HCT116 (cell line): ENCODE results near the gene ECE2. TPM values are rescaled to one million over a fixed set of nuclear protein-coding genes. Genes with fewer than 3 reads are reported as not detected.
A peak's percentile ranks its signal among the peaks of the same experiment; 100 is the strongest.

Experiments
- ATAC-seq: fragments of 200-7000 bp; cut with Tn5 transposase; 2 replicates; pipeline ENCODE4 v1.9.1; 2020; ENCODE audit warnings: mild to moderate bottlenecking, moderate library complexity
- BruUV-seq: library from RNA; stranded (reverse); fragments of 400-500 nt; replicated peaks from 2 replicates; lab custom pipeline; 2021; lab: Mats Ljungman, UMichigan
- CTCF ChIA-PET: fragments of 300-600 bp; sonication (Branson Sonifier 250); formaldehyde crosslinking; loops from one replicate; lab custom pipeline; 2021; ENCODE audit warnings: antibody characterized with exemption; lab: Charles Lee
- POLR2A ChIA-PET: fragments of 300-600, 350-600 bp; sonication (Branson Sonifier 250); formaldehyde crosslinking; loops from one replicate; lab custom pipeline; 2021; ENCODE audit warnings: antibody characterized with exemption; lab: Charles Lee
- RAD21 ChIA-PET, 2 experiments: fragments of 300-600 bp; sonication (Branson Sonifier 250); formaldehyde crosslinking; loops; one replicate each; lab custom pipeline; 2023; ENCODE audit warnings: low total read pairs in 2 of 2; ENCODE audit not compliant: uncharacterized antibody in 2 of 2, unreplicated experiment in 2 of 2, low non-redundant PET in 1 of 2; lab: Charles Lee
- DNase-seq: peaks from one replicate; pipeline ENCODE4 v3.0.0-alpha.2; 2010; ENCODE audit warnings: low read depth, low spot score
- H2AFZ ChIP-seq: fragments of 200-600 bp; shearing (Covaris generic), sonication (generic); 2 replicates; pipeline ENCODE4 v1.6.1; 2017; ENCODE audit warnings: low read depth, mixed run types, mixed read lengths, antibody characterized with exemption, low read length; ENCODE audit not compliant: poor library complexity, severe bottlenecking
- H3K27ac ChIP-seq: 2 replicates; pipeline ENCODE4 v1.5.1; 2012; ENCODE audit warnings: low read depth, low read length
- H3K27me3 ChIP-seq: fragments of 200-600 bp; sonication (generic); 2 replicates; pipeline ENCODE4 v1.6.1; 2016; ENCODE audit warnings: mixed run types, low read length, mixed read lengths; ENCODE audit not compliant: insufficient read depth
- H3K36me3 ChIP-seq, 2 experiments: fragments of 200-500 bp in 1 of 2; fragments of 200-600 bp in 1 of 2; sonication (Bioruptor generic) in 1 of 2; sonication (generic) in 1 of 2; 2 replicates each; pipeline versions ENCODE4 v1.5.1 to v1.6.1; 2014 to 2016; ENCODE audit warnings: low read length in 2 of 2, inconsistent platforms in 1 of 2, mixed read lengths in 1 of 2, mixed run types in 1 of 2; ENCODE audit not compliant: insufficient read depth in 2 of 2, control insufficient read depth in 1 of 2
- H3K4me1 ChIP-seq, 2 experiments: fragments of 200-600 bp in 1 of 2; sonication (generic) in 1 of 2; 2 replicates each; pipeline versions ENCODE4 v1.5.1 to v1.6.1; 2012 to 2017; ENCODE audit warnings: low read length in 2 of 2, inconsistent platforms in 1 of 2, mild to moderate bottlenecking in 1 of 2, mixed read lengths in 1 of 2, mixed run types in 1 of 2, moderate library complexity in 1 of 2; ENCODE audit not compliant: insufficient read depth in 2 of 2, control insufficient read depth in 1 of 2
- H3K4me2 ChIP-seq: fragments of 200-600 bp; sonication (generic); 2 replicates; pipeline ENCODE4 v1.6.1; 2017; ENCODE audit warnings: mixed run types, low read length, mixed read lengths
- H3K4me3 ChIP-seq, 2 experiments: fragments of 200-600 bp in 1 of 2; sonication (generic) in 1 of 2; replicated peaks in 1 of 2; 2 replicates each; pipeline ENCODE4 v1.5.1; 2011 to 2016; ENCODE audit warnings: low read length in 2 of 2, control low read depth in 1 of 2, low read depth in 1 of 2, mild to moderate bottlenecking in 1 of 2, mixed read lengths in 1 of 2, mixed run types in 1 of 2
- H3K79me2 ChIP-seq: fragments of 200-600 bp; sonication (generic); 2 replicates; pipeline ENCODE4 v1.6.1; 2017; ENCODE audit warnings: mild to moderate bottlenecking, mixed run types, low read length, moderate library complexity, mixed read lengths; ENCODE audit not compliant: insufficient read depth
- H3K9ac ChIP-seq: fragments of 200-600 bp; sonication (generic); 2 replicates; pipeline ENCODE4 v1.6.1; 2016; ENCODE audit warnings: low read length, mixed read lengths
- H3K9me2 ChIP-seq: fragments of 200-600 bp; sonication (generic), shearing (Covaris generic); 2 replicates; pipeline ENCODE4 v1.6.1; 2017; ENCODE audit warnings: mixed run types, mild to moderate bottlenecking, moderate library complexity; ENCODE audit not compliant: insufficient read depth
- H3K9me3 ChIP-seq, 2 experiments: fragments of 200-500 bp in 1 of 2; fragments of 200-600 bp in 1 of 2; sonication (Bioruptor generic) in 1 of 2; sonication (generic) in 1 of 2; 2 replicates each; pipeline ENCODE4 v1.6.1; 2014 to 2017; ENCODE audit warnings: low read length in 2 of 2, mixed read lengths in 2 of 2, inconsistent platforms in 1 of 2, low read depth in 1 of 2, mild to moderate bottlenecking in 1 of 2, mixed run types in 1 of 2, moderate library complexity in 1 of 2; ENCODE audit not compliant: control insufficient read depth in 1 of 2, insufficient read depth in 1 of 2
- H4K20me1 ChIP-seq: fragments of 200-600 bp; sonication (generic), shearing (Covaris generic); 2 replicates; pipeline ENCODE4 v1.6.1; 2017; ENCODE audit warnings: mixed run types, mild to moderate bottlenecking, moderate library complexity; ENCODE audit not compliant: insufficient read depth
- CEBPB ChIP-seq: IDR thresholded peaks from 2 replicates; pipeline ENCODE4 v1.6.1; 2012; ENCODE audit warnings: low read depth
- JUND ChIP-seq: IDR thresholded peaks from 2 replicates; pipeline ENCODE4 v1.6.1; 2012
- SIN3A ChIP-seq: IDR thresholded peaks from 2 replicates; pipeline ENCODE4 v1.6.1; 2012; ENCODE audit warnings: low read depth
- intact Hi-C: fragments of 100-400 bp; cut with micrococcal nuclease; formaldehyde crosslinking; loops from 2 replicates; pipeline ENCODE4 v1.10.0; 2022
- total RNA-seq: library from RNA; stranded (reverse); gene quantifications from one replicate; pipeline ENCODE4 v1.2.1, GENCODE V29; 2021; ENCODE audit not compliant: unreplicated experiment
- TF ChIP-seq, protein P1 (sequence below): IDR thresholded peaks from 2 replicates; pipeline ENCODE4 v1.6.1; 2011; ENCODE audit warnings: mild to moderate bottlenecking, low read length, moderate library complexity; ENCODE audit not compliant: insufficient replicate concordance; ENCODE audit errors: extremely low read depth
- TF ChIP-seq, protein P2 (sequence below): IDR thresholded peaks from 2 replicates; pipeline ENCODE4 v1.6.1; 2012; ENCODE audit warnings: low read depth

Gene ECE2
- total RNA-seq, 1 experiment from 2014 or later: not detected

DNA sequence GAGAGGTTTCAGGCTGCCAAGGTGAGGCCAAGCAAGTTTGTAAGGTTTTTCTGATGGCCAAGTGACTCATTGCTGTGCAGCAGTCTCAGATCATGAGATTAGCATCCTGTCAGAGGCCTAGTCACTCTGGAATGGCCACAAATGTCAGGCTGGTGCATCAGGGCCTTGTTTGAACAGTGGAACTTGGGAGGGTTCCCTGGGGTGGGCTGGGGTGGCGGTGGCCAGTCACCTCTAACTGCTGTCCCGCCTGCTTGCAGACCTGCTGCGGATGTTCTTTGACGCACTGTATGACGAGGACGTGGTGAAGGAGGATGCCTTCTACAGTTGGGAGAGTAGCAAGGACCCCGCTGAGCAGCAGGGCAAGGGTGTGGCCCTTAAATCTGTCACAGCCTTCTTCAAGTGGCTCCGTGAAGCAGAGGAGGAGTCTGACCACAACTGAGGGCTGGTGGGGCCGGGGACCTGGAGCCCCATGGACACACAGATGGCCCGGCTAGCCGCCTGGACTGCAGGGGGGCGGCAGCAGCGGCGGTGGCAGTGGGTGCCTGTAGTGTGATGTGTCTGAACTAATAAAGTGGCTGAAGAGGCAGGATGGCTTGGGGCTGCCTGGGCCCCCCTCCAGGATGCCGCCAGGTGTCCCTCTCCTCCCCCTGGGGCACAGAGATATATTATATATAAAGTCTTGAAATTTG is 58.8 kb downstream of the ECE2 start:
- H3K4me2 ChIP-seq: peak overlapping the region; percentile 90; the same call in 1 of the 2 replicates
- H3K4me1 ChIP-seq: peaks cover 2 to 72% of the 10 kb centered on the region in 2 experiments; a peak in 3 of 4 replicates
- H3K36me3 ChIP-seq: peaks cover 36 to 51% of the 10 kb centered on the region in 2 experiments
- BruUV-seq: no TSS peak
- H3K4me3 ChIP-seq: no peak overlapping the region
- ChIA-PET CTCF (interaction anchor here (1.3 kb wide), 1 partner anchor 46 kb away, joined by 3 read pairs; no protein-coding TSS in a partner anchor), POLR2A (no interaction called here), RAD21 (no interaction called here)
- peak overlapping the region; percentile 1 for H3K9ac ChIP-seq
- peaks cover 28% of the 10 kb centered on the region; the same call in 1 of the 2 replicates for H4K20me1 ChIP-seq
- ATAC-seq: no peak
- TF ChIP-seq, protein P1, sequence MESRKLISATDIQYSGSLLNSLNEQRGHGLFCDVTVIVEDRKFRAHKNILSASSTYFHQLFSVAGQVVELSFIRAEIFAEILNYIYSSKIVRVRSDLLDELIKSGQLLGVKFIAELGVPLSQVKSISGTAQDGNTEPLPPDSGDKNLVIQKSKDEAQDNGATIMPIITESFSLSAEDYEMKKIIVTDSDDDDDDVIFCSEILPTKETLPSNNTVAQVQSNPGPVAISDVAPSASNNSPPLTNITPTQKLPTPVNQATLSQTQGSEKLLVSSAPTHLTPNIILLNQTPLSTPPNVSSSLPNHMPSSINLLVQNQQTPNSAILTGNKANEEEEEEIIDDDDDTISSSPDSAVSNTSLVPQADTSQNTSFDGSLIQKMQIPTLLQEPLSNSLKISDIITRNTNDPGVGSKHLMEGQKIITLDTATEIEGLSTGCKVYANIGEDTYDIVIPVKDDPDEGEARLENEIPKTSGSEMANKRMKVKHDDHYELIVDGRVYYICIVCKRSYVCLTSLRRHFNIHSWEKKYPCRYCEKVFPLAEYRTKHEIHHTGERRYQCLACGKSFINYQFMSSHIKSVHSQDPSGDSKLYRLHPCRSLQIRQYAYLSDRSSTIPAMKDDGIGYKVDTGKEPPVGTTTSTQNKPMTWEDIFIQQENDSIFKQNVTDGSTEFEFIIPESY: no peak
- TF ChIP-seq, protein P2, sequence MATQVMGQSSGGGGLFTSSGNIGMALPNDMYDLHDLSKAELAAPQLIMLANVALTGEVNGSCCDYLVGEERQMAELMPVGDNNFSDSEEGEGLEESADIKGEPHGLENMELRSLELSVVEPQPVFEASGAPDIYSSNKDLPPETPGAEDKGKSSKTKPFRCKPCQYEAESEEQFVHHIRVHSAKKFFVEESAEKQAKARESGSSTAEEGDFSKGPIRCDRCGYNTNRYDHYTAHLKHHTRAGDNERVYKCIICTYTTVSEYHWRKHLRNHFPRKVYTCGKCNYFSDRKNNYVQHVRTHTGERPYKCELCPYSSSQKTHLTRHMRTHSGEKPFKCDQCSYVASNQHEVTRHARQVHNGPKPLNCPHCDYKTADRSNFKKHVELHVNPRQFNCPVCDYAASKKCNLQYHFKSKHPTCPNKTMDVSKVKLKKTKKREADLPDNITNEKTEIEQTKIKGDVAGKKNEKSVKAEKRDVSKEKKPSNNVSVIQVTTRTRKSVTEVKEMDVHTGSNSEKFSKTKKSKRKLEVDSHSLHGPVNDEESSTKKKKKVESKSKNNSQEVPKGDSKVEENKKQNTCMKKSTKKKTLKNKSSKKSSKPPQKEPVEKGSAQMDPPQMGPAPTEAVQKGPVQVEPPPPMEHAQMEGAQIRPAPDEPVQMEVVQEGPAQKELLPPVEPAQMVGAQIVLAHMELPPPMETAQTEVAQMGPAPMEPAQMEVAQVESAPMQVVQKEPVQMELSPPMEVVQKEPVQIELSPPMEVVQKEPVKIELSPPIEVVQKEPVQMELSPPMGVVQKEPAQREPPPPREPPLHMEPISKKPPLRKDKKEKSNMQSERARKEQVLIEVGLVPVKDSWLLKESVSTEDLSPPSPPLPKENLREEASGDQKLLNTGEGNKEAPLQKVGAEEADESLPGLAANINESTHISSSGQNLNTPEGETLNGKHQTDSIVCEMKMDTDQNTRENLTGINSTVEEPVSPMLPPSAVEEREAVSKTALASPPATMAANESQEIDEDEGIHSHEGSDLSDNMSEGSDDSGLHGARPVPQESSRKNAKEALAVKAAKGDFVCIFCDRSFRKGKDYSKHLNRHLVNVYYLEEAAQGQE: no peak
- TF ChIP-seq CEBPB (no peak), SIN3A (no peak), JUND (no peak)
- H3K27me3 ChIP-seq: no peaks in the 10 kb centered on the region
- no peak for DNase-seq
- no peaks in the 10 kb centered on the region for H3K9me3 ChIP-seq
- H2AFZ ChIP-seq: no peak overlapping the region
- intact Hi-C loops: no loop called here
- H3K79me2 ChIP-seq: peaks cover 60% of the 10 kb centered on the region
- peak overlapping the region; percentile 85; the same call in 1 of the 2 replicates for H3K27ac ChIP-seq
- H3K9me2 ChIP-seq: no peaks in the 10 kb centered on the region
